Fibroblast of peridontal ligament (primary cell): ENCODE results near the gene PTPRM.
"Not testable (repeated sequence)": the region's sequence is repeated elsewhere in the genome, so short reads cannot be mapped to it uniquely, and the experiment has no call there.

ENCODE experiments used
- DNase-seq: peaks from one replicate; pipeline ENCODE4 v3.0.0-alpha.2; 2010; ENCODE audit errors: extremely low read depth

PTPRM gene

GRCh38 chr18:8045884-8046281, 478.8 kb downstream of the PTPRM start:
- DNase-seq = peak; percentile 14

GRCh38 chr18:8046441-8046840, 479.3 kb downstream of the PTPRM start:
- no peak for DNase-seq

GRCh38 chr18:8049147-8049546, 482.0 kb downstream of the PTPRM start:
- DNase-seq = no peak

- DNase-seq = no peak
Measured at GRCh38 chr18:8050616-8051329, 483.7 kb downstream of the PTPRM start.

GRCh38 chr18:8051453-8051852, 484.3 kb downstream of the PTPRM start:
- DNase-seq = peak; percentile 23

- peak; percentile 83 for DNase-seq
Measured at GRCh38 chr18:8052237-8052701, 485.2 kb downstream of the PTPRM start.

GRCh38 chr18:8056723-8057122, 489.6 kb downstream of the PTPRM start:
- no peak for DNase-seq

GRCh38 chr18:8063152-8063551, 496.0 kb downstream of the PTPRM start:
- not testable (repeated sequence) for DNase-seq

GRCh38 chr18:8063733-8064132, 496.6 kb downstream of the PTPRM start:
- DNase-seq = no peak

- no peak for DNase-seq
Measured at GRCh38 chr18:8065284-8065683, 498.2 kb downstream of the PTPRM start.

GRCh38 chr18:8065773-8066172, 498.7 kb downstream of the PTPRM start:
- no peak for DNase-seq

GRCh38 chr18:8069708-8070107, 502.6 kb downstream of the PTPRM start:
- DNase-seq = no peak

GRCh38 chr18:8073167-8073566, 506.1 kb downstream of the PTPRM start:
- DNase-seq = no peak

GRCh38 chr18:8080092-8080491, 513.0 kb downstream of the PTPRM start:
- no peak for DNase-seq

GRCh38 chr18:8081267-8081666, 514.2 kb downstream of the PTPRM start:
- no peak for DNase-seq

- no peak for DNase-seq
Measured at GRCh38 chr18:8081872-8082553, 514.9 kb downstream of the PTPRM start.

GRCh38 chr18:8084160-8084559, 517.0 kb downstream of the PTPRM start:
- peak; percentile 64 for DNase-seq

- DNase-seq = no peak
Measured at GRCh38 chr18:8088626-8089025, 521.5 kb downstream of the PTPRM start.

GRCh38 chr18:8091035-8091434, 523.9 kb downstream of the PTPRM start:
- peak; percentile 34 for DNase-seq

GRCh38 chr18:8095947-8096570, 528.9 kb downstream of the PTPRM start:
- no peak for DNase-seq

GRCh38 chr18:8097399-8097798, 530.3 kb downstream of the PTPRM start:
- DNase-seq = no peak

- DNase-seq = no peak
Measured at GRCh38 chr18:8097927-8098326, 530.8 kb downstream of the PTPRM start.

GRCh38 chr18:8106603-8107002, 539.5 kb downstream of the PTPRM start:
- no peak for DNase-seq
